HepG2 (cell line): ENCODE data around the gene CAPN15. TPM values are rescaled to one million over a fixed set of nuclear protein-coding genes. Genes with fewer than 3 reads are reported as not detected.

Source experiments
- ARHGAP35 ChIP-seq: sonication (generic); formaldehyde crosslinking; IDR thresholded peaks from 2 replicates; pipeline ENCODE4 v1.9.0; 2022; ENCODE audit warnings: mild to moderate bottlenecking, inconsistent platforms, moderate library complexity, missing genetic modification reagents, borderline replicate concordance
- CCAR2 ChIP-seq: fragments of 200-400 bp; formaldehyde crosslinking; optimal IDR thresholded peaks from 2 replicates; pipeline ENCODE3; 2018; ENCODE audit warnings: low read depth, mild to moderate bottlenecking, low read length, moderate library complexity
- CENPX ChIP-seq: sonication (generic); formaldehyde crosslinking; IDR thresholded peaks from 2 replicates; pipeline ENCODE4 v1.9.0; 2021; ENCODE audit warnings: mild to moderate bottlenecking, missing genetic modification reagents, moderate library complexity
- FOXA1 ChIP-seq, 2 experiments: fragments of 450-650 bp in 1 of 2; sonication (generic) in 1 of 2; formaldehyde crosslinking in 1 of 2; IDR thresholded peaks; 2 replicates each; pipeline versions ENCODE4 v1.4.0 to v1.6.1; 2016 to 2020; ENCODE audit warnings: missing genetic modification reagents in 1 of 2
- HNF4G ChIP-seq, 2 experiments: sonication (generic) in 1 of 2; formaldehyde crosslinking in 1 of 2; IDR thresholded peaks; 2 replicates each; pipeline versions ENCODE4 v1.4.0 to v1.6.1; 2011 to 2020; ENCODE audit warnings: borderline replicate concordance in 2 of 2, low read depth in 2 of 2, mild to moderate bottlenecking in 2 of 2, low read length in 1 of 2, missing genetic modification reagents in 1 of 2, moderate library complexity in 1 of 2
- MEIS1 ChIP-seq: sonication (generic); formaldehyde crosslinking; IDR thresholded peaks from 2 replicates; pipeline ENCODE4 v1.9.0; 2021; ENCODE audit warnings: mild to moderate bottlenecking, missing genetic modification reagents, moderate library complexity, borderline replicate concordance
- MTF1 ChIP-seq: sonication (generic); formaldehyde crosslinking; IDR thresholded peaks from 2 replicates; pipeline ENCODE4 v1.5.0; 2020; ENCODE audit warnings: missing genetic modification reagents
- PAF1 ChIP-seq: IDR thresholded peaks from 2 replicates; pipeline ENCODE4 v1.6.1; 2016; ENCODE audit warnings: missing genetic modification reagents, missing compliant biosample characterization
- POLR2AphosphoS5 ChIP-seq: IDR thresholded peaks from 2 replicates; pipeline ENCODE4 v1.6.1; 2012; ENCODE audit warnings: low read depth, low read length
- RNF2 ChIP-seq: fragments of 450-650 bp; conservative IDR thresholded peaks from 2 replicates; pipeline ENCODE4 v1.6.1; 2016; ENCODE audit warnings: low read depth
- RXRA ChIP-seq: sonication (generic); formaldehyde crosslinking; IDR thresholded peaks from 2 replicates; pipeline ENCODE4 v1.5.1; 2020; ENCODE audit warnings: missing genetic modification reagents
- ZKSCAN1 ChIP-seq: fragments of 150-350 bp; IDR thresholded peaks from 2 replicates; pipeline ENCODE4 v1.6.1; 2014; ENCODE audit warnings: low read length
- ZNF205 ChIP-seq: IDR thresholded peaks from 2 replicates; pipeline ENCODE4 v1.6.1; 2018; ENCODE audit warnings: missing biosample characterization, missing genetic modification reagents
- polyA plus RNA-seq, 8 experiments: library from polyadenylated mRNA; depleted of rRNA in 3 of 8; stranded (reverse) in 7 of 8; unstranded in 1 of 8; fragments of >200 nt; fragmentation: Illumina TruSeq in 4 of 8; extraction: Trizol in 4 of 8; gene quantifications; 2 replicates each; pipeline versions ENCODE4 v1.2.1 to v1.2.3, GENCODE V29; 2011 to 2016; ENCODE audit warnings: low read depth in 4 of 8, missing spikeins in 1 of 8, mixed read lengths in 1 of 8; ENCODE audit not compliant: insufficient read depth in 1 of 8
- total RNA-seq, 5 experiments: library from RNA; depleted of rRNA; stranded (reverse); fragments of >200 nt; fragmentation: Illumina TruSeq; extraction: Trizol; gene quantifications; 2 replicates each; pipeline ENCODE4 v1.2.3, GENCODE V29; 2016; ENCODE audit warnings: low read depth in 1 of 5
- TF ChIP-seq, protein P1 (sequence below): sonication (generic); formaldehyde crosslinking; conservative IDR thresholded peaks from 2 replicates; pipeline ENCODE4 v1.4.0; 2020; ENCODE audit warnings: missing genetic modification reagents
- TF ChIP-seq, protein P2 (sequence below): sonication (generic); formaldehyde crosslinking; IDR thresholded peaks from 2 replicates; pipeline ENCODE4 v1.4.0; 2020; ENCODE audit warnings: low read depth, mild to moderate bottlenecking, missing genetic modification reagents
- TF ChIP-seq, protein P3 (sequence below): IDR thresholded peaks from 2 replicates; pipeline ENCODE4 v1.6.1; 2016; ENCODE audit warnings: mild to moderate bottlenecking, missing biosample characterization, missing genetic modification reagents
- TF ChIP-seq, protein P4 (sequence below): sonication (generic); formaldehyde crosslinking; IDR thresholded peaks from 2 replicates; pipeline ENCODE4 v1.8.0; 2022; ENCODE audit warnings: missing genetic modification reagents, mild to moderate bottlenecking, inconsistent platforms, borderline replicate concordance
- TF ChIP-seq, protein P5 (sequence below): sonication (generic); formaldehyde crosslinking; IDR thresholded peaks from 2 replicates; pipeline ENCODE4 v1.4.0; 2020; ENCODE audit warnings: missing genetic modification reagents, borderline replicate concordance

CAPN15 gene
- total and polyA plus RNA-seq, 2 of the 13 experiments (the other 11 are each of a cell fraction or from before 2014, with no cell fraction given): 14.9 to 24.5 TPM

DNA sequence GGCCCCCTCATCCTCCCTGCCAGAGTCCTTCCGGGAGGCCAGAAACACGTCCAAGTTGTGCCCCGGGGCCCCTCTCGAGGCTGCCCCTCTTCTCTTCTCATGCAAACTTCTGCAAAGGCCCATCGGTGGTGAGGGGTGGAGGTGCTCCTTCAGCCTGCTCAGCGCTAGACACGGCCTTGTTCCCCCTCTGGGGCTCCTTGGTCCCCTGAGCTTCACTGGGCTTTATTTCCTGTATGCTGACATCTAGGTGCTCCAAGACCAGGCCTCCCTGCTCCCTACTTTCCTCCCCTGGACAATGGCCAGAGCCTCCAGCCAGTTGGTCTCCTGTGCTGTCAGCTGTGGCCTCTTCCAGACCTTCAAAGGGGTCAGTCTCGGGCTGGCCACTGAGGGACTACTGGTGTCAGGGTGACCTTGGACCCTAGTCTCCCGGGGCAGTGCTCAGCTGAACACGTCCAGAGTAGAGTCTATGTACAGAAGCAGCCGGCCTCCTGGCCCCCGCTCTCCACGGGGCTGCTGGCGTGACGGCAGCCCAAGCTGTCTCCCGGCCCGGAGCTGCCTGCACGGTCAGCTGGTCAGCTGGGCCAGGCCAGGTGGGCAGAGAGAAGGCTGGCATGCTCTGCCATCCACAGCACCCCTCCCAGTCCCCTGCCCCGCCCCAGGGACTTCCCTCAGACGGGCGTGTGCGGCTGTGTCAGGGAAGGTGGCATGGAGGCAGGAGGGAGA is 30.9 kb downstream of the CAPN15 start (continued):
- TF ChIP-seq, protein P1, sequence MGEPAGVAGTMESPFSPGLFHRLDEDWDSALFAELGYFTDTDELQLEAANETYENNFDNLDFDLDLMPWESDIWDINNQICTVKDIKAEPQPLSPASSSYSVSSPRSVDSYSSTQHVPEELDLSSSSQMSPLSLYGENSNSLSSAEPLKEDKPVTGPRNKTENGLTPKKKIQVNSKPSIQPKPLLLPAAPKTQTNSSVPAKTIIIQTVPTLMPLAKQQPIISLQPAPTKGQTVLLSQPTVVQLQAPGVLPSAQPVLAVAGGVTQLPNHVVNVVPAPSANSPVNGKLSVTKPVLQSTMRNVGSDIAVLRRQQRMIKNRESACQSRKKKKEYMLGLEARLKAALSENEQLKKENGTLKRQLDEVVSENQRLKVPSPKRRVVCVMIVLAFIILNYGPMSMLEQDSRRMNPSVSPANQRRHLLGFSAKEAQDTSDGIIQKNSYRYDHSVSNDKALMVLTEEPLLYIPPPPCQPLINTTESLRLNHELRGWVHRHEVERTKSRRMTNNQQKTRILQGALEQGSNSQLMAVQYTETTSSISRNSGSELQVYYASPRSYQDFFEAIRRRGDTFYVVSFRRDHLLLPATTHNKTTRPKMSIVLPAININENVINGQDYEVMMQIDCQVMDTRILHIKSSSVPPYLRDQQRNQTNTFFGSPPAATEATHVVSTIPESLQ: no peak
- TF ChIP-seq HNF4G (IDR thresholded peaks at IDR 0.05; ENCODE audit: borderline replicate concordance, low read depth, low read length) (peak; percentile 86), HNF4G (CRISPR knock-in tag; IDR thresholded peaks at IDR 0.05; ENCODE audit: borderline replicate concordance, low read depth) (peak; percentile 97), MEIS1 (CRISPR knock-in tag) (peak; percentile 75; the same call in 1 of the 2 replicates), RNF2 (no peak; the same call in 1 of the 2 replicates), MTF1 (no peak), RXRA (CRISPR knock-in tag) (peak; percentile 95), ZNF205 (CRISPR knock-in tag) (peak; percentile 56; the same call in 1 of the 2 replicates), POLR2AphosphoS5 (0 out of 2 replicates have a peak, but pooled peaks have one; percentile 28), CENPX (no peak), ARHGAP35 (no peak), FOXA1 (IDR thresholded peaks at IDR 0.05) (no peak), FOXA1 (CRISPR knock-in tag; IDR thresholded peaks at IDR 0.05) (peak; percentile 25; the same call in 1 of the 2 replicates), CCAR2 (no peak), PAF1 (CRISPR knock-in tag) (no peak), ZKSCAN1 (no peak)
- TF ChIP-seq, protein P2, sequence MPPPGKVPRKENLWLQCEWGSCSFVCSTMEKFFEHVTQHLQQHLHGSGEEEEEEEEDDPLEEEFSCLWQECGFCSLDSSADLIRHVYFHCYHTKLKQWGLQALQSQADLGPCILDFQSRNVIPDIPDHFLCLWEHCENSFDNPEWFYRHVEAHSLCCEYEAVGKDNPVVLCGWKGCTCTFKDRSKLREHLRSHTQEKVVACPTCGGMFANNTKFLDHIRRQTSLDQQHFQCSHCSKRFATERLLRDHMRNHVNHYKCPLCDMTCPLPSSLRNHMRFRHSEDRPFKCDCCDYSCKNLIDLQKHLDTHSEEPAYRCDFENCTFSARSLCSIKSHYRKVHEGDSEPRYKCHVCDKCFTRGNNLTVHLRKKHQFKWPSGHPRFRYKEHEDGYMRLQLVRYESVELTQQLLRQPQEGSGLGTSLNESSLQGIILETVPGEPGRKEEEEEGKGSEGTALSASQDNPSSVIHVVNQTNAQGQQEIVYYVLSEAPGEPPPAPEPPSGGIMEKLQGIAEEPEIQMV (CRISPR knock-in tag): 0 out of 2 replicates have a peak, but pooled peaks have one; percentile 62
- TF ChIP-seq, protein P3, sequence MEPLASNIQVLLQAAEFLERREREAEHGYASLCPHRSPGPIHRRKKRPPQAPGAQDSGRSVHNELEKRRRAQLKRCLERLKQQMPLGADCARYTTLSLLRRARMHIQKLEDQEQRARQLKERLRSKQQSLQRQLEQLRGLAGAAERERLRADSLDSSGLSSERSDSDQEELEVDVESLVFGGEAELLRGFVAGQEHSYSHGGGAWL (CRISPR knock-in tag): no peak
- TF ChIP-seq, protein P4, sequence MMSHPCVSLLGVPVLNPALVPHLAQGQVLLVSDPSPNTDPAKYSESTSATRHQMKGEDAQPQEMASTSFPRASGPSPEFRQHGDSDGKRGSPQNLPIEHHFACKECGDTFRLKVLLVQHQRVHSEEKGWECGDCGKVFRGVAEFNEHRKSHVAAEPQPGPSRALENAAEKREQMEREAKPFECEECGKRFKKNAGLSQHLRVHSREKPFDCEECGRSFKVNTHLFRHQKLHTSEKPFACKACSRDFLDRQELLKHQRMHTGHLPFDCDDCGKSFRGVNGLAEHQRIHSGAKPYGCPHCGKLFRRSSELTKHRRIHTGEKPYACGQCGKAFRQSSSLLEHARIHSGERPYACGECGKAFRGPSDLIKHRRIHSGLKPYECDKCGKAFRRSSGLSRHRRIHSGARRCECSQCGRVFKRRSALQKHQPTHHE (CRISPR knock-in tag): no peak
- TF ChIP-seq, protein P5, sequence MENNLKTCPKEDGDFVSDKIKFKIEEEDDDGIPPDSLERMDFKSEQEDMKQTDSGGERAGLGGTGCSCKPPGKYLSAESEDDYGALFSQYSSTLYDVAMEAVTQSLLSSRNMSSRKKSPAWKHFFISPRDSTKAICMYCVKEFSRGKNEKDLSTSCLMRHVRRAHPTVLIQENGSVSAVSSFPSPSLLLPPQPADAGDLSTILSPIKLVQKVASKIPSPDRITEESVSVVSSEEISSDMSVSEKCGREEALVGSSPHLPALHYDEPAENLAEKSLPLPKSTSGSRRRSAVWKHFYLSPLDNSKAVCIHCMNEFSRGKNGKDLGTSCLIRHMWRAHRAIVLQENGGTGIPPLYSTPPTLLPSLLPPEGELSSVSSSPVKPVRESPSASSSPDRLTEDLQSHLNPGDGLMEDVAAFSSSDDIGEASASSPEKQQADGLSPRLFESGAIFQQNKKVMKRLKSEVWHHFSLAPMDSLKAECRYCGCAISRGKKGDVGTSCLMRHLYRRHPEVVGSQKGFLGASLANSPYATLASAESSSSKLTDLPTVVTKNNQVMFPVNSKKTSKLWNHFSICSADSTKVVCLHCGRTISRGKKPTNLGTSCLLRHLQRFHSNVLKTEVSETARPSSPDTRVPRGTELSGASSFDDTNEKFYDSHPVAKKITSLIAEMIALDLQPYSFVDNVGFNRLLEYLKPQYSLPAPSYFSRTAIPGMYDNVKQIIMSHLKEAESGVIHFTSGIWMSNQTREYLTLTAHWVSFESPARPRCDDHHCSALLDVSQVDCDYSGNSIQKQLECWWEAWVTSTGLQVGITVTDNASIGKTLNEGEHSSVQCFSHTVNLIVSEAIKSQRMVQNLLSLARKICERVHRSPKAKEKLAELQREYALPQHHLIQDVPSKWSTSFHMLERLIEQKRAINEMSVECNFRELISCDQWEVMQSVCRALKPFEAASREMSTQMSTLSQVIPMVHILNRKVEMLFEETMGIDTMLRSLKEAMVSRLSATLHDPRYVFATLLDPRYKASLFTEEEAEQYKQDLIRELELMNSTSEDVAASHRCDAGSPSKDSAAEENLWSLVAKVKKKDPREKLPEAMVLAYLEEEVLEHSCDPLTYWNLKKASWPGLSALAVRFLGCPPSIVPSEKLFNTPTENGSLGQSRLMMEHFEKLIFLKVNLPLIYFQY: peak; percentile 92; the same call in 1 of the 2 replicates
